ENCODE measurements around the gene MYH14. TPM values are rescaled to one million over a fixed set of nuclear protein-coding genes. Genes with fewer than 3 reads are reported as not detected.

Gene MYH14
- total and polyA plus RNA-seq, 9 of the 15 experiments (the other 6 are each of a cell fraction or from before 2014, with no cell fraction given), result 0.04 to 0.86 (median 0.19) TPM; not detected in 2

GRCh38 chr19:50329926-50330294, 126.5 kb downstream of the MYH14 start (continued):
- TF ChIP-seq AFF1 (IDR thresholded peaks at IDR 0.05; ENCODE audit: low read depth in 1 of 2, partially characterized antibody in 2 of 2), result peak; percentile 13 to 36
- TF ChIP-seq SUPT5H (IDR thresholded peaks at IDR 0.05), result peak; percentile 13; the same call in 1 of the 2 replicates
- 0 out of 4 replicates have a peak, but pooled peaks of 1 of the 2 experiments have one; percentile 1 for TF ChIP-seq TBL1XR1 (IDR thresholded peaks at IDR 0.05; ENCODE audit: low read length in 2 of 2)
- peak; percentile 68; the same call in 1 of the 2 replicates for TF ChIP-seq ZFX (CRISPR knock-in tag; IDR thresholded peaks at IDR 0.05)
- peak; percentile 73; the same call in 1 of the 2 replicates for TF ChIP-seq LARP7 (IDR thresholded peaks at IDR 0.05)
- TF ChIP-seq L3MBTL2 (IDR thresholded peaks at IDR 0.05), result 0 out of 2 replicates have a peak, but pooled peaks have one; percentile 2
- peak; percentile 6; the same call in 1 of the 2 replicates for TF ChIP-seq BCOR (IDR thresholded peaks at IDR 0.05)

All from K562 (cell line).